Gastrocnemius medialis (tissue), 4 donors: Measurements from ENCODE around the gene THADA. TPM values are rescaled to one million over a fixed set of nuclear protein-coding genes. Genes with fewer than 3 reads are reported as not detected.

Source experiments
- ATAC-seq, 2 donors: fragments of 150-250 bp; one replicate each; pipeline ENCODE4 v1.9.1; 2016
- DNase-seq, 2 donors: peaks; one replicate each; pipeline ENCODE4 v3.0.0-alpha.2; 2019
- H3K27ac ChIP-seq, 4 donors: fragments of 200-600 bp; sonication (generic); 1 replicate in 1 of 4; 2 replicates in 3 of 4; pipeline ENCODE4 v1.5.1; 2016 to 2018; ENCODE audit warnings: mild to moderate bottlenecking in 2 of 4, moderate library complexity in 1 of 4
- H3K27me3 ChIP-seq, 3 donors: fragments of 200-600 bp; sonication (generic) in 2 of 3; 1 replicate in 1 of 3; 2 replicates in 2 of 3; pipeline versions ENCODE4 v1.5.1 to v1.6.0; 2016 to 2019; ENCODE audit warnings: mild to moderate bottlenecking in 1 of 3, moderate library complexity in 1 of 3
- H3K36me3 ChIP-seq, 2 donors: fragments of 200-600 bp; sonication (generic) in 1 of 2; one replicate each; pipeline ENCODE4 v1.5.1; 2017 to 2018
- H3K4me1 ChIP-seq, 2 donors: fragments of 200-600 bp; sonication (generic) in 1 of 2; one replicate each; pipeline ENCODE4 v1.5.1; 2016 to 2017; ENCODE audit warnings: mild to moderate bottlenecking in 2 of 2
- H3K4me3 ChIP-seq, 4 donors: fragments of 200-600 bp; sonication (generic) in 3 of 4; 1 replicate in 1 of 4; 2 replicates in 3 of 4; pipeline ENCODE4 v1.5.1; 2016 to 2019; ENCODE audit warnings: mild to moderate bottlenecking in 2 of 4
- H3K9me3 ChIP-seq, 3 donors: fragments of 200-600 bp; sonication (generic) in 2 of 3; 1 replicate in 1 of 3; 2 replicates in 2 of 3; pipeline ENCODE4 v1.5.1; 2016 to 2019
- POLR2A ChIP-seq, 2 donors: fragments of 450-650 bp; IDR thresholded peaks; one replicate each; pipeline ENCODE4 v1.6.1; 2017; ENCODE audit warnings: antibody characterized with exemption in 2 of 2, mild to moderate bottlenecking in 2 of 2, moderate library complexity in 2 of 2
- in situ Hi-C, 4 donors: fragments of 200-750 bp; cut with MboI; loops; one replicate each; pipeline versions ENCODE4 v1.15.0 to v1.8.0; 2017; ENCODE audit warnings: low sequenced_read_pairs in 4 of 4
- intact Hi-C: fragments of 100-400 bp; cut with DNase I; formaldehyde crosslinking; loops from one replicate; pipeline ENCODE4 v1.15.1; 2023; ENCODE audit warnings: low total_unique reads
- total RNA-seq, 4 donors: library from RNA; depleted of rRNA; stranded (reverse); fragments of >200 nt; gene quantifications; one replicate each; pipeline versions ENCODE4 v1.1.0 to v1.2.3, GENCODE V29; 2016
- TF ChIP-seq, protein P1 (sequence below), 5 experiments: fragments of 450-650 bp in 3 of 5; fragments of 200-600 bp in 2 of 5; sonication (generic) in 2 of 5; IDR thresholded peaks in 4 of 5; conservative IDR thresholded peaks in 1 of 5; 1 replicate in 4 of 5; 2 replicates in 1 of 5; pipeline ENCODE4 v1.5.1; 2016 to 2019; ENCODE audit warnings: antibody characterized with exemption in 5 of 5, mild to moderate bottlenecking in 3 of 5, moderate library complexity in 3 of 5

Gene THADA
- total RNA-seq, 4 donors from 2014 or later, result 13.6 to 19.0 (median 16.2) TPM

DNA sequence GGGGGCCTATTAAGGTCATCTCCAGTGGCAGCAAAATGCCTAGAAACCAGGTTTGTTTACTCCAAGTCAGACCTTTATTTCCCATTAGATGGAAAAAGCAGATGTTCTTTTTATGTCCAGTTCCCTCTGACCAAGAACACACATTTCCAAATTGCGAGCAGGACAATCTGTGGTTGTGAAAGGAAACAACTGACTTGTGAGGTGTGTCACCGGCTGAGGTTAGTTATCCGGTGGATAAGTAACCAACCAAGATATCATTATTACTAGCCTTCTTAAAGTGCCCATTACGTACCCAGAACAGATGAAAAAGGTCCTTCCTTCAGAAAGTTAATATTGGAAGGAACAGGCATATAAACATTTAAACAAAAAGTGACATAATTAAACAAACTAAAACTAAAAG lies 112.9 kb downstream of the THADA start:
- Histone ChIP-seq H3K9me3 (no peaks in the 10 kb centered on the region), H3K4me1 (peaks cover 38 to 40% of the 10 kb centered on the region in 2 donors), H3K4me3 (peak overlapping the region in 1 of 4 donors; percentile 8), H3K27me3 (no peaks in the 10 kb centered on the region), H3K36me3 (no peaks in the 10 kb centered on the region), H3K27ac (peak overlapping the region; percentile 68 to 79 (median 76))
- in situ Hi-C loops, result loop anchor here (5.0 to 10.0 kb wide), 8 partner anchors 251 to 658 kb away; no protein-coding TSS in a partner anchor
- intact Hi-C loops, result loop anchor here (1.0 to 5.0 kb wide), 6 partner anchors 59 to 654 kb away; no protein-coding TSS in a partner anchor
- TF ChIP-seq, protein P1, sequence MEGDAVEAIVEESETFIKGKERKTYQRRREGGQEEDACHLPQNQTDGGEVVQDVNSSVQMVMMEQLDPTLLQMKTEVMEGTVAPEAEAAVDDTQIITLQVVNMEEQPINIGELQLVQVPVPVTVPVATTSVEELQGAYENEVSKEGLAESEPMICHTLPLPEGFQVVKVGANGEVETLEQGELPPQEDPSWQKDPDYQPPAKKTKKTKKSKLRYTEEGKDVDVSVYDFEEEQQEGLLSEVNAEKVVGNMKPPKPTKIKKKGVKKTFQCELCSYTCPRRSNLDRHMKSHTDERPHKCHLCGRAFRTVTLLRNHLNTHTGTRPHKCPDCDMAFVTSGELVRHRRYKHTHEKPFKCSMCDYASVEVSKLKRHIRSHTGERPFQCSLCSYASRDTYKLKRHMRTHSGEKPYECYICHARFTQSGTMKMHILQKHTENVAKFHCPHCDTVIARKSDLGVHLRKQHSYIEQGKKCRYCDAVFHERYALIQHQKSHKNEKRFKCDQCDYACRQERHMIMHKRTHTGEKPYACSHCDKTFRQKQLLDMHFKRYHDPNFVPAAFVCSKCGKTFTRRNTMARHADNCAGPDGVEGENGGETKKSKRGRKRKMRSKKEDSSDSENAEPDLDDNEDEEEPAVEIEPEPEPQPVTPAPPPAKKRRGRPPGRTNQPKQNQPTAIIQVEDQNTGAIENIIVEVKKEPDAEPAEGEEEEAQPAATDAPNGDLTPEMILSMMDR (IDR thresholded peaks at IDR 0.05 in 4 of 5, conservative IDR thresholded peaks at IDR 0.05 in 1 of 5), result no peak
- TF ChIP-seq POLR2A (IDR thresholded peaks at IDR 0.05), result peak in 1 of 2 donors; percentile 46
- DNase-seq, result peak; percentile 56 to 66
- peak; percentile 88 to 91 for ATAC-seq

DNA sequence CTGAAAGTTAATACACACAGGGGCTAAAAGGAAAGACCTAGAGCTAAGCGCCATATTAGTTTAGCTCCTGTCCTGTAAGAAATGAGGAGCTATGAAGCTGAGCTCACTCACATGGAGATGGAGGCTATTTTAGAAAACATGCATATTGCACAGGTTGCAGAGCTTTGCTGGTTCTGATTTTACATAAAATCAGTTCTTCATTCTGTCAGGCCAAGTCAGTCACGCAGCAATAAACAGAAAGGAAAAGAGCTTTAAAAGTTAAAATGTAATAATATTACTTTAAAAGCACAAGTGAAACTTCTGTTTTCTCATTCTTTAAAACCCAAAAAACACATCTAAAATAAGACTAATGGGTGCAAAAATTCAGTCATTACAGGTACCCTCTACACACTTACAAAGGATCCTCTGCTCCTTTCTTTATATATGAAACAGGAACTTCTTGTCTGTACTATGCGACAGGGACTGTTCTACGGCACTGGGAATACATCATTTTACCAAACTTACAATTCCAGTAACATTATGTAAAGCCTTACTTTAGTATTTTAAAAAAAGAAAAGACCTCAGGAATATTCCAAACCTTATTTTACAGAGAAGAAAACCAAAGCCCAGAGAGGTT lies 113.8 kb downstream of the THADA start:
- no peak for ATAC-seq
- Histone ChIP-seq H3K36me3 (no peaks in the 10 kb centered on the region), H3K9me3 (no peaks in the 10 kb centered on the region), H3K27ac (peak overlapping the region; percentile 68 to 79 (median 76)), H3K4me3 (no peak overlapping the region), H3K27me3 (no peaks in the 10 kb centered on the region), H3K4me1 (peaks cover 40 to 42% of the 10 kb centered on the region in 2 donors)
- in situ Hi-C loops (loop anchor here (5.0 to 10.0 kb wide), 8 partner anchors 250 to 657 kb away; no protein-coding TSS in a partner anchor), intact Hi-C loops (loop anchor here (2.0 to 5.0 kb wide), 5 partner anchors 60 to 653 kb away; no protein-coding TSS in a partner anchor)
- DNase-seq, result no peak
- TF ChIP-seq, protein P1 (IDR thresholded peaks at IDR 0.05 in 4 of 5, conservative IDR thresholded peaks at IDR 0.05 in 1 of 5), result no peak
- no peak for TF ChIP-seq POLR2A (IDR thresholded peaks at IDR 0.05)

DNA sequence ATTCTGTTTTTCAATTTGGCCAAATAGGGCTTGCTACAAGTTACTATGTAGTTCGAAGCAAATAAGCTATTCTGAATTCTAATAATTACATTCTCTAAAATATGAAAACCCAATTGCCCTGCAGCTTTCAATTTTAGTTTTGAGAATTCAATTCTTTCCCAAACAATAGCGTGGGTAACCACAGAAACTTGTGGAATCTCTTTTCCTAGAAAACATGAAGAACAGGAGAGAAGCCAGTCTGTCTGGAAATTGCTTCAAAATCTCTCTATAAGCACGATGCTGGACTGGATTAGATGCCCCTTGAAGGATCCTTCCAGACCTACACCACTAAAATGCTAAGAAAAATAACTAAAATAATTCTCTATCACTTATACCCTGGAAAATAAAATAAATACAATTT lies 115.0 kb downstream of the THADA start:
- Histone ChIP-seq H3K27me3 (no peaks in the 10 kb centered on the region), H3K9me3 (no peaks in the 10 kb centered on the region), H3K36me3 (no peaks in the 10 kb centered on the region), H3K27ac (no peak overlapping the region), H3K4me1 (peaks cover 40 to 46% of the 10 kb centered on the region in 2 donors), H3K4me3 (no peak overlapping the region)
- TF ChIP-seq, protein P1 (IDR thresholded peaks at IDR 0.05 in 4 of 5, conservative IDR thresholded peaks at IDR 0.05 in 1 of 5), result no peak
- TF ChIP-seq POLR2A (IDR thresholded peaks at IDR 0.05), result no peak
- intact Hi-C loops, result loop anchor here (5.0 kb wide), 4 partner anchors 61 to 454 kb away; no protein-coding TSS in a partner anchor
- ATAC-seq (no peak), DNase-seq (no peak)
- in situ Hi-C loops, result loop anchor here (5.0 to 10.0 kb wide), 8 partner anchors 249 to 656 kb away; no protein-coding TSS in a partner anchor

DNA sequence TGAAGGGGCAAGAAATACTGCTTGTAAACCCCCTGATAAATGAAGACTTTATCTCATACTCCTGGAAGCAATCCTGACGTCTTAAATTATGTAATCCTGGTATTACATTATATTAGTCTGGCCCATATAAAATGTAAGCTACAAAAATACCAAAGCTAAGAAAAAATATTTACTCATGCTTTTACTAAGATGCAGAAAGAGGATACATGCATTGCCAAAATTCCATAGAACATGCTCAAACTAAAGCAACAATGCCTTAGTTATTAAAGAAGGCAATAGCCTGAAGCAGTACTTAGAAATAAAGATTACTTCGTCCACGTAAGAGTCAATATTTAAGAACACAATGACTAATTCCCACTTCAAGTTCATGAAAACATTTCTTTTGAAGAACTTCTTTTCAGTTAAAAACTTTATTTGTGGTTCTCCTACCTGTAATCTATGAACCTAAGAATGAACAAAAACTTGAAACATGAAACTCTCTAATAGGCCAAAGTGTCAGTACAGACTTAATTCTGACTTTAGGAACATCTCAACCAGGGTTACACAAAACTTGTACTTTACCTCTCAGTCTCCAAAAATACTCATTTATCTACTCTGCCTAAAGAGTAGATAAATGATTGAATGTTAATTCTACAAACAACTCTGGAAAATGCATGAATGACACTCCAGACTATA lies 117.3 kb downstream of the THADA start:
- ATAC-seq, result no peak
- intact Hi-C loops, result no loop called here
- in situ Hi-C loops, result no loop called here
- no peak overlapping the region for H3K4me3 ChIP-seq
- TF ChIP-seq, protein P1 (IDR thresholded peaks at IDR 0.05 in 4 of 5, conservative IDR thresholded peaks at IDR 0.05 in 1 of 5), result no peak
- no peak for TF ChIP-seq POLR2A (IDR thresholded peaks at IDR 0.05)
- no peaks in the 10 kb centered on the region for H3K9me3 ChIP-seq
- DNase-seq, result no peak
- H3K27me3 ChIP-seq, result no peaks in the 10 kb centered on the region
- no peak overlapping the region for H3K27ac ChIP-seq
- H3K36me3 ChIP-seq, result no peaks in the 10 kb centered on the region
- H3K4me1 ChIP-seq, result peaks cover 29 to 39% of the 10 kb centered on the region in 2 donors
